GM21390 (cell line): Measurements from ENCODE around the gene ATOH8.

ENCODE experiments used
- ATAC-seq: cut with Tn5 transposase; IDR thresholded peaks from one replicate; pipeline ENCODE4 v1.9.1; 2021; ENCODE audit not compliant: unreplicated experiment

ATOH8 gene

DNA sequence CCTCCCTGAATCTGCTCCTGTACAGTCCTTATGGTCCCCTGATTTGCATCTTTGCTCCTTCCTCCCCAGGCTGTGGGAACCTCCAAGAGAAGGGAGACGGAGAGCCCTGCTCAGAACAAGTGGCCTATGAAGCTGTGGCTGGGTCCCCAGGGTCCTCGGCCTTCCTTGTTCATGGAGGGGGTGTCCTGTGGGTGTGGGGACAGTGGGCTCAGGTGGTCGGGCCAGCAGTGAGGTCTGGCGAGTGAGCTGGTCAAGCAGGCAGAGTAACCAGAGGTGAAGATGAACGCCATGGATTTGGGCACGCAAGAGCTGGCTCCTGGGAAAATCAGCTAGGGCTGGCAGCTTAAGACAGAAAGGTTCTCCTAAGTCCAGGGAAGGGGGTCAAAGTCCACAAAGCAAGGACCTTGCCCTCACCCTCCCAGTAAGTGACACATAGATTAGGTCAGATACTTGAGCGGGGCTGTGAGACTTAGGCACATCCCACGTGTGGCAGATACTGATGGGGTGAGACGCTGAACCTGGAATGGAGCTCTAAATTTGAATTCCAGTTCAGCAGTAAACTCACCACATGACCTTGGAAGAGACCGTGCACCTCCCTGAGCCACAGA, 34.8 kb upstream of the ATOH8 start:
- ATAC-seq, result no peak

DNA sequence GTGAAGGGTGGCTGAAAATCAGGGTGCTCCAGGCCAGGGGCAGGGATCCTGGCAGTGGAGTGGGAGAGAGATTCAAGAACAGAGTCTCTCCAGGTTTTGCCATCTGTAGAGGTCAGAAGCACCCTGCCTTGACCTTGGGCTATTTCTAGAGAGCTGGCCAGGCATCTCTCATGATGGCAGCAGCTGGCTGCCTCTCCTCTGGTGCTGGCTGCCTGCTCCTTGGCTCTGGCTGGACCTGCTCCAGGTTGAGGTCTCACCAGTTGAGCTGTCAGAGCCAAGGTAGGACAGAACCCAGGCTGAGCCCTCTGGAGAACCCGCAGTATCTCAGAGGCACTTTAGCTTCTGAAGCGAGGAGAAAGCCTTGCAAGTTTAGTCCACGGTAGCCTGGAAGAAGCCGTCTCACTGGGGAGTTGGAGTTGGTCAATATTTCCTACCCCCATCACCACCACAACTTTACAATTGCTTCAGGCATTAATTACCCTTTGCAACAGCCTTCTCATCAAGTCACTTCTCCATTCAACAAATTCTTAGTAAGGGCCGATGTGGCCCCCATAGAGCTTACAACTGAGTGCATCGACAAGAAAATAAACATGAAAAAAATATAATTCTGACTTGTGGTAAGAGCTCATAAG, 34.1 kb upstream of the ATOH8 start:
- ATAC-seq, result no peak

DNA sequence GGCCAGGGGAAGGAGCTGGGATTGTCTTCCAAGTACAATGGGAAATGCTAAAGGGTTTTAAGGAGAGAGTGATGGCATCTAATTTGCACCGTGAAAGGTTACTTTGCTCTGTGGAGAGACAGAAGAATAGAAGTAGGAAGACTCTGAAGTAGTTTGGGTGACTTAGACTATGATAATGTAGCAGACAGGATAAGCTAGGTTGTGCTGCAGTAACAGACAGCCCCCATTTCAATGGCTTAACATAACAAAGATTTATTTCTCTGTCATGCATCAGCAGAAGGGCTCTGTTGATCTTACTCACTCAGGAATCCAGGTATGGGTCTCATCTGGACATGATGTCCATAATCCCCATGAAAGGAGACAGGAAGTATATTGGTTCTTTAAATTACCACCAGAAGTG, 33.3 kb upstream of the ATOH8 start:
- no peak for ATAC-seq

DNA sequence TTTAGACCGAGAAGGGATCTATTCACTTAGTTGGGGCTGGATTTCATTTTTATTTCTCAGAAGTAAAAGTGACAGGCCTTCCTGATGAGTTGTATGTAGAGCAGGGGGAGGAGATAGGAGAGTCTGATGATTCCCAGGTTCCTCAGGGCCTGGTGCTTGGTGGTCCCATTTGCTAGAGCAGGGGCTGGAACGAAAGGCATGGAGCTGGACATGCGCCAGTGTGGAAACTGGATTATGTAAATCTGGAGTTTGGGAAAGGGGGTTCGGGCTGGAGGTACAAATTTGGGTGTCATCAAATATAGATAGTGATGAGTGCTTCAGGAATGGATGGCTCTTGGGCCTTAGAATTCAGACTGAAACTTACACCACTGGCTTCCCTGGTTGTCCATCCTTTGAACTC, 32.1 kb upstream of the ATOH8 start:
- ATAC-seq, result no peak

DNA sequence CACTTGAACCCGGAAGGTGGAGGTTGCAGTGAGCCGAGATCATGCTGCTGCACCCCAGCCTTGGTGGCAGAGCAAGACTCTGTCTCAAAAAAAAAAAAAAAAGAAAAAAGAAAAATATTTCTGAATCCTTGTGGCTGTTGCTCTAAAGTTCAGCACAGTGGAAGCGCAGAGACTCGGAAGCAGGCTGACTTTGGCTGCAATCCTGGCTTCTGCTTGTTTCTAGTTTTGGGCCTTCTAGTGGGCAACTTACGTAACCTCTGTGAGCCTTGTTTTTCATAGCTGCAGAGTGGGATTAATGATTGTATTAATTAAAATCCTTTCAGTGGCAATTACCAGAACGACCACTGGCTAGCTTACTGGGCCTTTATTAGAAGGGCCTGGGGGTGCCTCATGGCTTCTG, 31.3 kb upstream of the ATOH8 start:
- ATAC-seq, result no peak

DNA sequence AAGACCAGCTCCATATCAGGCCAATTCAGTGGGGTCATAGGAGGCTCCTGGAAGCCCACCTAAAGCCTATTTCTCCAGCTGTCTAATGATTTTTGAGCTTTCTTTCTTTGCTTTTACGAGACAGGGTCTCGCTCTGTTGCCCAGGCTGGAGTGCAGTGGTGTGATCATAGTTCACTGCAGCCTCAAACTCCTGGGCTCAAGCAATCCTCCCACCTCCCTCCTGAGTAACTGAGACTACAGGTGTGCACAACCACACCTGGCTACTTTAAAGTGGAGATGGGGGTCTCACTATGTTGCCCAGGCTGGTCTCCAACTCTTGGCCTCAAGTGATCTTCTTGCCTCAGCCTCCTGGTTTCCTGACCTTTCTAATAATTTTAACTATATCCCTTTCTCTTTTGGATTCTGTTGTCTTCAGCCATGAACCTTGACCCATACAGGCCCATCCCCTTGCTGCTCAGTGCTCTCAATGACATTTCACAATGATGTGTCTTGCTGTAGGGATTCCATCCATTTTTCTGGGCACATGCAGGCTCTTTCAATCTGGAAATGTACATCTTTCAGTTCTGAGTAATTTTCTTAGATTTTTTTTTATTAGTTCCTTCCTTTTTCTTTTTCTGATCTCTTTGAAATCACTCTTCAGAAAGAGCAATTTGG, 30.0 kb upstream of the ATOH8 start:
- ATAC-seq, result no peak

DNA sequence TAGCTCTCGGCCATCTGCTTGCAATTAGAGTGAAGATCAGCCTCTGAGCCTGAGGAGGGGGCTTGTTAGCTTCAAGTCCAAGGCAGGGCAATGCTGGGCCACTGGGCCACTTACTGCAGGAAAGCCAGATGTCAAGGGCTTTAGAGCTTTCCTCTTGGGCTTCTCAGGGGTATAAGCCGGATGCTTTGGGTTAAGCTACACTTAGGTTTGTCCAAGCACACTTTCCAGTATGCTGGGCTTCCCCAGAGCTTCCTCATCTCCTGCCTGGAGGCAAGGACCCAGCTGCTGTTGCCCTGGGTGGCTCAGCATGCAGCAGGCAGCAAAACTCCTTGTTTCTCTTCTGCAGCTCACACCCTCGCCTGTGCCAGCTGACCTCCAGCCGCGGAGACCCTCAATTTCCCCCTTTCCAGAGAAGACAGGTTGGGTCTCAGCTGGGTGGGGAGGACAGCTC, 29.0 kb upstream of the ATOH8 start:
- ATAC-seq, result no peak

DNA sequence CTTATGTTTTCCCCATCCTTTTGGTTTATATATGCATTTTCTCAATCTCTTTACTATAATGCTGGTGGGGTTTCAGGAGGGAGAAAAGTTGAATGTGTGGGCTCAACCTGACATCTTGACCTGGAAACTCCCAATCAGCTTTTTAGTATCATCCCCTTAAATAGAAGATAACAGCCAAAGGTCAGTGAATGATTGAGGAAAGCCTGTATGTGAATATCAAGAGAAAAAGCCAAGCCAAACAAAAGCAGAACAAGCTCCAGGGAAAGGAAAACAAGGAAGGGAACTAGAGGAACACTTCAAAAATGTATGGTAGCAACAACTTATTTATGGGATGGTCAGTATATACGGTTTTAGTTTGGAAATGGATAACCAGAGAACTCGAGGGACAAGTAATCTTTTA, 28.3 kb upstream of the ATOH8 start:
- no peak for ATAC-seq

DNA sequence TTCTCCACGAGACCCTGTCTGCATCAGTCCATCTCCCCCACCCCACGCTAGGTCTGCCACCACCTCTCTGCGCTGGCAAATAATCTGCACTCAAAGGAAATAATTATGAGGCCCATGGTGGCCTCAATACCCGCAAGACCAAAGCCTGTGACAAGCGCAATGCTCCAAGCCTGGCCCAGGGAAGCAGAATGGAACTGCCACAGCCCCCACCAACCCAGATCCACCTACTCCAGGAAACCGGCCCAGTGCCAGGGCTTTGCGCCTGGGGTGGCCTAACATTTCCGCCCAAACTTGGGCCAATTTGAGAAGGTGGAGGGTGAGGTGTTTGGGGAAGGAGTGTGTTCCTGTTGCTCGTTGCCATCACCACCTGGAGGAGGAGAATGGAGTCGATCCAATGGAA, 26.0 kb upstream of the ATOH8 start:
- no peak for ATAC-seq

DNA sequence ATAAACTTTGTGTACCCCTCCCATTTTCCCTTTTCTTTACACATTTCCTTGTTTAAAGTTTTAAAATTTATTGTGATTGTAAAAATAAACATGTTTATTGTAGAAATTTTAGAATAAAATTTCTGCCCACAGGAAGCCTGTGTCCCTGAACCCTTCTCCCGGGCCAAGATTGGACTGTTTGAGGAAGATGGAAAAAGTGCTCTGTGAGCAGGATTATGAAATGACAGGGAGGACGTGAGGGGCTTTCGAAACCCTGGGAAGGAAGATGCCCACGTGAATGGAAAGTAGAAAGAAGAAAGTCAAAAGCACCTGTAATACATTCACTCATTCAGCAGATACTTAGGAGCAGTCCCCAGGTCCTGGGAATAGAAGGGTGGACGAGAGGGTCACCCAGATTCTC, 25.4 kb upstream of the ATOH8 start:
- no peak for ATAC-seq

DNA sequence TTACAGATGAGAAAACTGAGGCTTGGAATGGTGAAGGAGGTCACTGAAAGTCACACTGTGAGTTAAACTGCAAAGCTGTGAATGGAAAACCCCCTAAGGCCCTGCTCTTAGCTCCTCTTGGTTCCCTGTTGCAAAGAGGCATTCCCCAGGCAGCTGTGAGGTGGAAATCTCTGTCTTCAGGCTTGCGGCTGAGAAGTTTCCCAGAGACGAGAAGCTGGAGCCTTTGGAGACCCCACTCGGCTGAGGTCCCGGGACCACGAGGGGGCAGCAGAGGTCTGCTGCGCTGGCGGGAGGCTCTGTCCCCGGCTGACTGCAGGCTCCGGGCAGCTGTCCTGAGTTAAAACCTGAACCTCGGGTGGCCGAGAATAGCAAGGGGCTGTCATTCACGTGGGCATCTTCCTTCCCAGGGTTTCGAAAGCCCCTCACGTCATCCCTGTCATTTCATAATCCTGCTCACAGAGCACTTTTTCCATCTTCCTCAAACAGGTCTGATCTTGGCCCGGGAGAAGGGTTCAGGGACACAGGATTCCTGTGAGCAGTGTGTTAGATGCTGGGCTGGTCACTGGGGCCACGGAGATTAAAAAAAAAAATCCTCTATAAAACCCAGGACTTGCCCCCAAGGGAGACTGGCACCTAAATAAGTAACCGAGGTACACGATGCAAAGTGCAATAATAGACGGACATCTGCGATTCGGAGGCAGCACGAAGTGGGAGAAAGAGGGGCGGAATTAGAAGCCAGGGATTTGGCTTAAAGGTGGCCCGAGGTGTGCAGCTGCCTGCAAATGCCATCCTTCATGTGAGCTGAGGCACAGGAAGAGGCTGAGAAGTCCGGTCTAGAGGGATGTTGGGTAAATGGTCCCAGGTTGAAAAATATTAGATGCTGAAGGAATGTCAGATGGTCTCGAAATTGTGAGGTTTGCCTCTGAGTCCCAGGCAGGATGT, 24.6 kb upstream of the ATOH8 start:
- ATAC-seq, result peak; percentile 69

DNA sequence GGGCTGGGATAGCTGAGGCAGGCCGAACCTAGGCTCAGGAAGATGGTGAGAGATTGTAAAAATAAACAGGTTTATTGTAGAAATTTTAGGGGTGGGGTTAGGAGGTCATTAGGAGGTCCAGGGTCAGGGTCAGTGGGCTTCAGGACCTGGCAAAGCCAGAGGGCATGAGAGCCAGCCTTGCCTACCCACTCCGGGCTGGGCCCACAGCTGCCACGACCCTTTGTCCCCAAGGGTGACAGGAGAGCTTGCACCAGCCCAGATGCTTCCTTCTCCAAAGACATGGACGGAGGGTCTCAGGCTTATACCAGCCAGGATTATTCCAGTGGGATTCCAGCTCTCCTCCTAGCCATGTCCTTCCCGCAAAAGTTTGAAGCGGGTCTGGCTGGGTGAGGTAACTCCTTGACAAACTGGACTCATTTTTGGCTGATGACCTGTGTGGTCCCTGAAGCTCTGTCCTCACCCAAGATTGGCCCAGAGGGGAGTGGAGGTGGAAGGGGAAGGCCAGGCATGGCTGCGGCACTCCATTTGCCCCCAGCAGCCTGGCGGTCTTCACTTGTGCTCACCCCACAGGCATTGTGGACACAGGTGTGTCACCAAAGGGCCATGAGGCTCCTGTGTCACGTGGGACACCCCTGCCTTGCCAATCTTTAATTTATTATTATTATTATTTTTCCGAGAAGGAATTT, 23.8 kb upstream of the ATOH8 start:
- no peak for ATAC-seq

DNA sequence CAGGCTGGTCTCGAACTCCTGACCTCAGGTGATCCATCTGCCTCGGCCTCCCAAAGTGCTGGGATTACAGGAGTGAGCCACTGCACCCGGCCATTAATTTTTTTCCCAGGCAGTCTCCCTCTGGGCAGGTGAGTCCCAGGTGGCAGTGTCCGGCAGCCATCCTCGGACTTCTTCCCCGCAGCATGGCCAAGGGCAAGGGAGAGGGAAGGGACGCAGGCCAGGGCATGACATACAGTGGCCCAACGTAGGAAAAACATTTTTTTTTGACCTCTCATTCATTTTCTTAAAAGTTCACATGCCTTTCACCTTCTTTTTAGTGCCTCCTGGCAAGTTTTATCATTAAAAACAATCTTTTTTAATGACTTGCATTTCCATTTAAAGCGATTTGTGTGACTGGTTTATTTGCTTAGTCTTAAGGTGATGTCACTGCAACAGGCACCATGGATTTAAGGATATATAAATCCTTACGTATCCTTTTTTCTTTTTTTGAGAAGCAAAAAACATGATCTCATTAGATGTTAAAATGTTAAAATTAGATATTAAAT, 23.0 kb upstream of the ATOH8 start:
- no peak for ATAC-seq

DNA sequence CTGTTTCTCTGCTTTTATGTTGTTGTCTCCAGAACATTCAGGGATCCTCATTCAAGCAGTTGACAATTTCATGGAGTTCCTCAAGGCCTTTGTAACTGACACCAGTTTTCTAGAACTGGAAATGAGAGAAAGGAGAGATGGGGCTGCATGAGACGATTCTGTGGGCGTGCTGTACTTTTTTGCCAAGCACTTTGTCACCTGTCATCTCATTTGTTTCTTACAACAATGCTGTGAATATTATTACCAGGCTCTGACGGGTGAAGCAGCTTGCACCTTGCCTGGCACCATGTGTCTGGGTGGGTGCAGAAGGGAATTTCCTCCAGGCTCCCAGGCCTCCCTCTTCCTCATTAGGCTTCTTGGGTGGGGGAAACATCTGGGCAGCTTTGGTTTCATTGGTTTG, 22.2 kb upstream of the ATOH8 start:
- ATAC-seq, result no peak

DNA sequence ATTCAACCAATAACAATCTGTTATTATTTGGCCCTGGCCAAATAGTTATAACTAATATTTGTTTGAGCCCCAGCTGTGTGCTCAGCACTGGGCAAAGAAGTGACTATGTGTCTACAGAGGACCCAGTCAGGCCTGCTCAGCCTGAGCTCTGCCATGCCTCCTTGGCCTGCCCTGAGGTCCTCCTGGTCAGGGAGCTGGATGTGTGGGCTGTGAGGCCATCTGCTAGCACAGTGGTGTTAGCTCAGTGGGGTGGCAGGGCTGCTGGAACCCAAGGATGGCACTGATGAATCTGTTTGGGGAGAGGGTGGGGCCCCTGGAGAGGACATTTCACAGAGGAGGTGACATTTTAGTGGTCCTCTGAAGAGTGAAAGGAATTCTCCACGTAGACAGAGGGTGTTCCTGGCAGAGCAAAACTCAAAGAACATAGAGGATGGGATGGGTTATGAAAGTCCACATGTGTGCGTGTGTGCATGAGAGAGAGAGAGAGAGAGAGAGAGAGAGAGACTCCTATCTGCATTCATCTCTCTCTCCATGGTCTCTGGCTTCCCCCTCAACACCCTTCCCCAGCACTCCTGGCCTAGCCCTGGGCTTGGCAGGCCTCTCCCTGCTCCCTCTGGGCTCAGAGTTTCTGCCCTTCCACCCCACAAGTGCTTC, 21.2 kb upstream of the ATOH8 start:
- no peak for ATAC-seq

DNA sequence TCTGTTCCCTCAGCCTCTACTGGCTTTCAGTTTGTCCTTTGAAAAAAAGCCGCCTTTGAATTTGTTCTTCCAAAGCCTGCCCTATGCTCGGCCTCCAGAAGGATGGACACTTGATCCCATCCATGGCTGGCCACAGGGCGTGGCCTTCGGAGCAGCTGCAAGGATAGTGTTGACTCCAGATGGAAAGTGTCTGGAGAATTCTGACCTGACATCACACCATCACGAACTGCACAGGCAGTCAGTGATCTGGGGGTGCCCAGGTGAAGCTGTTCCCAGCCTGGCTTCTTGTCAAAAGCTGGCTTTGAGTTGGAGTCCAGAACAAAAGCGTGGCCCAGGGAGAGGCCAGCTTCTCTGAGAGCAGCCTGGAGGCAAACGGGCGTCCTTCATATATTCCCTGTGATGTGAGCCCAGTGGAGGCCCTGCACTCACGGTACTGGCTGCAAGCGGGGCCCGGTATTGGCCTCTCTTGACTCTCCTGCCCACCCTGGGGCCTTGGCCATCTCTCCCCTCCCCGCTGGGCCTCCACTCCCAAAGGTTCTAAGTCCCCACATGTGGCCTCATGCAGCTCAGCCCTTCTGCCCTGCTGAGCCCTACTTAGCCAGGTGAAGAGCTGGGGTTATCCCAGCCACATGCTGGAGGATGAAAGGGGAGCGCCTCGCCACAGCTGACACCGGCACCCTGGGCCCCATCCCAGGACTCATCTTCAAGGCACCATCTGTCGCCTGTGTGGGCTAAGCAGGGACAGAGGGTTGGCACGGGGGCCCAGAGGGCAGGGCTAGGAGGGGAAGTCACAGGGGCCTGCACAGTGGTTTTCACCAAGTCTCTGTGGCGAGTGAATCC, 20.4 kb upstream of the ATOH8 start:
- no peak for ATAC-seq

DNA sequence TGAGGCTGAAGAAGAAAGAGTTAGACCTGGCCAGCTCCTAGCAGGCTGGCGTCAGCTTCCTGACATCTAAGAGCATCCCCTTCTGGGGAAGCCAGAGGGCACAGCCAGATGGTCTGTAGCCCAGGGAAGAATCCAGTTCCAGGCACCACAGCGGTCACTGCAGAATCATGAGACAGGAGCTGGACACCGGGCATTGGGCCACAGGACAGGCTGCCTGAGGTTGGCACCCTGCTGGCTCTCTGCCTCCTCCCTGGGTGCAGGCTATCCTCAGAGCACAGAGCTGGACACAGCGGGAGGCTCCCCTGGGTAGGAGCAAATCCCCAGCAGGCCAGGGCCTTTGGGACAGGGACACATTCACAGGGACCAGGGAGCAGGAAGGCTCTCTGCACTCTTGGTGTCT, 19.8 kb upstream of the ATOH8 start:
- no peak for ATAC-seq

DNA sequence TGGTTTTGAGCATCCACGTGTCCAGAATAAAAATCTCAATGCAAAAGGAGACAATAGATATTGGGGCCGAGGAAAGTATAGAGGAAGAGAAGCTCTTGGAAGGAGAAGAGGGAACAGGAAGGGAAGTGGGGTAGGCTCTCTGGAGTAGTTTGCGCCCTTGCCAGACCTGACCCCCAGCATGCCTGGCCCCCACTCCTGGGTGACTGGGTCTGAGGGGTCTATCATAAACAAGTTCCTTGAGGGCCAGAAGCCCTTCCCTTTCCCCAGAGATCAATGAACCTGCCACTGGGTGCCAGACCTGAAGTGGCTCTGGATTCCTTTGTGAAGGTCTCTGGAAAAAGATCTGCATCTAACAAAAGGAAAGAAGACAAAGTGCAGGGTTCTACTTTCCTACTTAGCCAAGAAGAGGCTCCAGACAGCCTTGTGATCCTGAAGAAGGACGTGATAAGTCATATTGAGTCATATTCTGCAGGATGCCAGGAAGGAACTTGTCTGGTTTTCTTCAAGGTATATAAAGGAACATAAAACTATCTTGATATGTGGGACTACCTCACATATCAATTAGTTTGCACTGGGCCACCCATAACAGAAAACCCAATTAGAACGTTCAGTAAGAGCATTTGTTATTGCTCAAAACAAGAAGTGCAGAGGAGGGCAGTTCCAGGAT, 18.7 kb upstream of the ATOH8 start:
- ATAC-seq, result no peak

DNA sequence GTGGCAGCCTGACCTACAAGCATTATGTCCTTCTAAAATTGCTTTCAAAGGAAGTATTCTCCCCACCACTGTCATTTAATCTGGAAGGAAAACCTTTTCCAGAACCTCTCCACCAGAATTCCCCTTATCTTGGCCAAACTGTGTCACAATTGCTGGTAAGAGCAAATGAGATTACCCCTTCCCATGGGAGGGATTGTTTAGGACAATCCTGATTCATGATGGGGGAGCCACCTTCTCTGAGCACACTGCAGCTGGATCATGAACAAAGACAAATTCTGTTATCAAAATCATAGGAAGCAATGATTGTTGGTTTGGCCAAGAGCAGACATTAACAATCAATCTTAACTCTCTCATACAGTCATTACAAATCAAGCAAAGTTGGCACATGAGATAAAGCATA, 18.1 kb upstream of the ATOH8 start:
- ATAC-seq, result no peak
